GM18951 (cell line): ENCODE data around the gene PRKAG1.

Source experiments
- POLR2A ChIP-seq: IDR thresholded peaks from 4 replicates; pipeline ENCODE4 v1.6.1; 2011; ENCODE audit warnings: mild to moderate bottlenecking; ENCODE audit not compliant: insufficient read length, insufficient read depth; ENCODE audit errors: extremely low read depth
- in situ Hi-C: fragments of 300-500 bp; cut with MboI; formaldehyde crosslinking; loops from one replicate; pipeline ENCODE4 v1.12.0; 2022; ENCODE audit warnings: low sequenced_read_pairs, mixed read lengths, inconsistent platforms; ENCODE audit not compliant: unreplicated experiment

PRKAG1 gene

GRCh38 chr12:49021292-49021915, 2.8 kb upstream of the PRKAG1 start:
- in situ Hi-C loops: no loop called here
- TF ChIP-seq POLR2A: no peak

- in situ Hi-C loops: no loop called here
These were observed 1.9 kb upstream of the PRKAG1 start for GRCh38 chr12:49020441-49020840.

GRCh38 chr12:49019443-49020324, 1.1 kb upstream of the PRKAG1 start:
- in situ Hi-C loops: no loop called here
- TF ChIP-seq POLR2A: no peak

More at GRCh38 chr12:49020441-49020840, 1.9 kb upstream of the PRKAG1 start:
- no peak for TF ChIP-seq POLR2A

GRCh38 chr12:49019120-49019430, 499 bp upstream of the PRKAG1 start:
- no peak for TF ChIP-seq POLR2A
- in situ Hi-C loops: no loop called here

DNA sequence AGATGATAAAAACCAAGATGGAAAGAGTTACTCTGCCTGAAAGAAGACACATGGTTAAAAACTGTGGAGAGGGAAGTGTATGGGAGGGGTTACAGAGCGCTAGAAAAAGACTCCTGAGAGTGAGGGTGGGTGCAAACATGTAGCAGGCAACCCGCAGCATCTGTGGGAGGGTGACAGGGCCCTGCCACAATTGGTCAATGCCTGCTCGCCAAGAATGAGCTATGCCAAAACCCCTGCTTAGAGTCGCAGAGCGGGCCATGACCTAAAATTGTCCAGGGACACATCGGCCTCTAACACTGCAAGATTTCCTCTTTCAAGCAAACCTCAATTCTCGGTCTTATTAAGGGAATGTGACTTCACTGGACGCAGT, 700 bp downstream of the PRKAG1 start:
- in situ Hi-C loops: no loop called here
- TF ChIP-seq POLR2A: no peak

- no peak for TF ChIP-seq POLR2A
- in situ Hi-C loops: no loop called here
These were observed 3.4 kb downstream of the PRKAG1 start for GRCh38 chr12:49015196-49015595.

DNA sequence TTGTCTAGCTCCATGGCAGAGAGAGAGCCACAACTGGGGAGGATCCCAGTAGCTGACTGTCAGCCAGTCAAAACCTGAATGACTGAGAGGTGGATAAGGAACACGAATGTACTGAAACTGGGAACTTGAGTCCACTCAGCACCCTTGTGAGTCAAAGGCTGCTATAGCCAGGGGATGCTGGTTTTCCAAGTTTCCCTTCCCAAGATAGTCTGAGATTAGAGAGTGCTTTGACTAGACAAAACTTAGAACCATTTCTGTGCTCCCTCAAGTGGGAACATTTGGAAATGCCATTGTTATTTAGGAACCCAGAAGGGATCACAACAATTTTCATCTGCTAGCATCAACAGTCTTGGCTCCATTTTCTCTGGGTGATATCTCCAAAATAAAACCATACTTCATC, 4.0 kb downstream of the PRKAG1 start:
- in situ Hi-C loops: no loop called here
- TF ChIP-seq POLR2A: no peak

DNA sequence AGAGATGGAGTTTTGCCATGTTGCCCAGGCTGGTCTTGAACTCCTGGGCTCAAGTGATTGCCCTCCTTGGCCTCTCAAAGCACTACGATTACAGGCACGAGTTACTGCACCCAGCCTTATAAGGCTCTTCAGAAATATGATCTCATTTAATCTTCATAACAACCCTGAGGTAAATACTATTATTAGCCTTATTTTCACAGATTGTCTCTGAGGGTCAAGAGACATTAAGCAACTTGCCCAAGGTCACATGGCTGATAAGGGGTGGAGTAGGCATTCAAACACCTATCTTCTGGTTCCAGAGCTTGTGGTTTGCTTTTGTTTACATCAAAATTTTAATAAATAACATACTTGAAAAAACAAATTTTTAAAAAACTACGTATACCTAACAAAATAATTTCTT, 5.1 kb downstream of the PRKAG1 start:
- no peak for TF ChIP-seq POLR2A

DNA sequence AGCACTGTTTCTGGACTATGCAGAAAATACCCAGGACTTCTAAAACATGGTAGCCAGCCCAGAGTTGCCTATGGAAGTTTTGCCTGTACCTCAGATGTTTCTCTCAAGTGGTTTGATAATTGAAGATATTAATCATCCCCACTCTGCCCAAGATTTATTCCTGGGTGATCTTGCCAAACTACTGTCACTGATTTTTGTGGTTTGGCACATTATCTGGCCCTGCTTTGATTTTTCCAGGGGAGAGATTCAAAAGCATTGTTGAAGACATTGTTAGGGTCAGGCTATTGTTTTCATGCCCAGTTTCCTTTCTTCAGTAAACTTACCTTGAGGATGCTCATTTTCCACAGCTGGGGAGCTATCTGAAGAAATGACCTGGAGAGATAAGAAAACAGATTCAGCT, 5.8 kb downstream of the PRKAG1 start:
- in situ Hi-C loops: no loop called here
- no peak for TF ChIP-seq POLR2A

More for the DNA sequence above, 5.1 kb downstream of the PRKAG1 start:
- in situ Hi-C loops: no loop called here

DNA sequence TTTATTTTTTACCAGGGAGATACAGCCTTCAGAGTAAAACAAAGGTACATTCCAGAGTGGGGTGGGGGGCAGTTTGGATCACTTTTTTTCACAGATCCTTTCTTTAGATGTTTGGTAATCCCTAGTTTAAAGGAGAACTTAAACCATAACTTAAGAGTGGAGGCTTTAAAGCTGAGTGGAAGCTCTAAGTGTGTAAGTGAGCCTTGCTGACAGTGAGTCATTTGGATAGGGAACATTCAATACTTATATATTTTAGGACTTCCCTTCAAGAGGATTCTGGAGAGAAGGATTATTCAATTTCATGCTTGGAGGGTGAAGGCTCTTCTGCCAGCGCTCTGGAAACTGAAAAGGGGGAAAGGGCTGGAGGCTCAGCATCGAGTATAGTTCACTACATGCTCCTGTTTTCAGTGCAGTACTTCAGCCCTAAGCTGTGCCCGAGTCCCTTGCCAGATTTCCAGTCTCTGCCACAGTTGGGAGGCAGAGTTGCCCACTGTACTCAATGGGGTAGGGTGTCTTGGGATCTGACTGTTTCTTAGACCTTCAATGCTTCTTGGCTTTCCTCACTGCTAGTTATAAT, 8.4 kb downstream of the PRKAG1 start:
- no peak for TF ChIP-seq POLR2A
- in situ Hi-C loops: no loop called here

GRCh38 chr12:49008943-49009342, 9.6 kb downstream of the PRKAG1 start:
- in situ Hi-C loops: no loop called here
- no peak for TF ChIP-seq POLR2A

DNA sequence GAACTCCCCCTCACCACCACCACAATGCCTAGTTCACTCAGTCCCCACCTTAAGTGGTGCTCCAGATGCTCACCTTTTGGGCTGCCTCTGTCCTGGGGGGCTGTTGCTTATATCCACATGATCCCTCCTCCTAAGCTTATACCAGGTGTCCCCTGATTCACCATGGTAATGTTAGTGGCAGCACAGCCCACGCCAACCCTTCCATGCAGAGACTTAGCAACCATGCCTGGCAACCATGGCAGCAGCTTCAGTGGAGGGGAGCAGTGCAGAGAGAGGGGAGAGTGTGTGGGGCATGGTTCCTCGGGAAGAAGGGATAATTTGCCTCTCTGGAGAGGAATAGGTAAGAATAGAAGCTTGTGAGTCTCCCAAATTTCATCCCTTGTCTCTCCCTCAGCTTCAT, 18.2 kb downstream of the PRKAG1 start:
- in situ Hi-C loops: no loop called here
- no peak for TF ChIP-seq POLR2A

DNA sequence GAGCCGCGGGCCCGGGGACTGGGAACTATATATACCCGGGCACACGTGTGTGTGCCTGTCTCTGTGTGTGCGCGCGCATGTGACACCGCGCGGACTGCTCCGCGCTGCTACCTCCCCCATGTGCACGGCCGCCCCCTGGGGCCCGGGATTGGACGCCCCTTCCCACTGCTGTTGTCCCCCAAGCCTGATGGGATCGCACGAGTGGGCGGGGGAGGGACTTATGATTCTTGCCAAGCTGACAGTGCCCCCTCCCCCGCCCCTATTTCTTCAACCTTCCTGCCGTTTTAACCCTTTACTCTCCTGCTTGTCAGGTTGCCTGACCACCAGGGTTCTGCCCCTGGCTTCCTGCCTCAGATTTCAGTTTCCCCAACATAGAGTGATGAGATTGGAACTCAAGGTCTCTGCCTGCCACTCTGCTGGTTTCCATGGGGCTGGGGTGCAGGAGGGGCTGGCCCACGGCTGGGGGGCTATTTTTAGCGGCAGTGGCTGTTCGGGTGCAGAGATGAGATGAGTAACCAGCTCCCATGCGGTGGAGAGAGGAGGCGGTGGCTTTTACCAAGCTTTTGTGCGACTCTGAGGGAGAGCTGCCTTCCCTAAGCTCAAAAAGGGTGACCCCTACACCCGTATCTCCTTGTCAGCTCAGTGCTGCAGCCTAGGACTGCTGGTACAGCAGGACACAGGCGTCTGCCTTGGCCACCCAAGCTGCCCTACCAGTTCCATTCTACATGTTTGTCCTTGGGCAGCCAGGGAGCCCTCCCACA, 19.0 kb downstream of the PRKAG1 start, which contains the start of gene DDN:
Gene DDN (minus strand): TSS at position 5 of the 761 bp plus-strand sequence. CDS start 88 bp downstream, outside the sequence.
- in situ Hi-C loops: no loop called here
- no peak for TF ChIP-seq POLR2A
